GM12878 (cell line): ENCODE data around the gene S100A7. TPM values are rescaled to one million over a fixed set of nuclear protein-coding genes. Genes with fewer than 3 reads are reported as not detected.
"Not testable (repeated sequence)": the region's sequence is repeated elsewhere in the genome, so short reads cannot be mapped to it uniquely, and the experiment has no call there.

Experiments
- ATAC-seq: fragments of 200-7000 bp; cut with Tn5 transposase; 3 replicates; pipeline ENCODE4 v1.9.1; 2020; ENCODE audit warnings: mild to moderate bottlenecking, moderate library complexity
- BruUV-seq: library from RNA; stranded (reverse); fragments of 400-500 nt; replicated peaks from 2 replicates; lab custom pipeline; 2021; lab: Mats Ljungman, UMichigan
- CTCF ChIA-PET: fragments of 300-600 bp; sonication (Branson Sonifier 250); formaldehyde crosslinking; extraction: SDS; loops from one replicate; lab custom pipeline; 2021; ENCODE audit warnings: inconsistent platforms; lab: Yijun Ruan, JAX
- POLR2A ChIA-PET: fragments of 350-600 bp; formaldehyde crosslinking; extraction: SDS; loops from one replicate; lab custom pipeline; 2021; ENCODE audit warnings: inconsistent platforms; lab: Charles Lee
- RAD21 ChIA-PET: fragments of 300-600 bp; sonication (Branson Sonifier 250); formaldehyde crosslinking; loops from one replicate; lab custom pipeline; 2023; ENCODE audit warnings: antibody characterized with exemption; ENCODE audit not compliant: unreplicated experiment; lab: Charles Lee
- SMC1A ChIA-PET: fragments of 300-600 bp; sonication (Branson Sonifier 250); formaldehyde crosslinking; loops from one replicate; lab custom pipeline; 2023; ENCODE audit not compliant: unreplicated experiment, uncharacterized antibody; lab: Charles Lee
- DNase-seq: peaks from one replicate; pipeline ENCODE4 v3.0.0-alpha.2; 2011; ENCODE audit warnings: low read depth, low spot score
- FAIRE-seq: peaks from 3 replicates; lab custom pipeline; 2011; peaks lifted over from hg19 to GRCh38; lab: Jason Lieb, UNC
- H2AFZ ChIP-seq: 2 replicates; pipeline ENCODE4 v1.6.0; 2011; ENCODE audit warnings: low read depth, low read length, control low read depth; ENCODE audit not compliant: control insufficient read depth
- H3K27ac ChIP-seq: 2 replicates; pipeline ENCODE4 v1.5.1; 2011; ENCODE audit warnings: control low read depth; ENCODE audit not compliant: control insufficient read depth, insufficient read depth
- H3K27me3 ChIP-seq, 2 experiments: replicated peaks in 1 of 2; 2 replicates each; pipeline versions ENCODE4 v1.6.0 to v1.6.1; 2011; ENCODE audit warnings: low read length in 1 of 2; ENCODE audit not compliant: control insufficient read depth in 2 of 2, insufficient read depth in 2 of 2
- H3K36me3 ChIP-seq, 2 experiments: 2 replicates each; pipeline ENCODE4 v1.5.1; 2011; ENCODE audit warnings: low read length in 1 of 2; ENCODE audit not compliant: control insufficient read depth in 2 of 2, insufficient read depth in 2 of 2
- H3K4me1 ChIP-seq: 2 replicates; pipeline ENCODE4 v1.6.1; 2011; ENCODE audit warnings: mild to moderate bottlenecking, low read length, moderate library complexity, mixed read lengths; ENCODE audit not compliant: control insufficient read depth, insufficient read depth
- H3K4me2 ChIP-seq: 2 replicates; pipeline ENCODE4 v1.6.0; 2011; ENCODE audit warnings: control low read depth; ENCODE audit not compliant: control insufficient read depth, insufficient read depth
- H3K4me3 ChIP-seq: fragments of 200-600 bp; sonication (generic); 2 replicates; pipeline ENCODE4 v1.5.1; 2016
- H3K79me2 ChIP-seq: 2 replicates; pipeline ENCODE4 v1.6.0; 2011; ENCODE audit warnings: low read length; ENCODE audit not compliant: control insufficient read depth, insufficient read depth
- H3K9ac ChIP-seq: 2 replicates; pipeline ENCODE4 v1.8.0; 2011; ENCODE audit warnings: low read length, control low read depth, mixed read lengths; ENCODE audit not compliant: control insufficient read depth, insufficient read depth
- H3K9me3 ChIP-seq: replicated peaks from 3 replicates; pipeline ENCODE4 v1.5.1; 2011; ENCODE audit warnings: mild to moderate bottlenecking, low read length; ENCODE audit not compliant: control insufficient read depth, insufficient read depth
- H4K20me1 ChIP-seq: 2 replicates; pipeline ENCODE4 v1.6.0; 2011; ENCODE audit not compliant: control insufficient read depth, insufficient read depth
- CREB1 ChIP-seq: IDR thresholded peaks from 2 replicates; pipeline ENCODE4 v1.6.1; 2012; ENCODE audit warnings: low read depth, mild to moderate bottlenecking, inconsistent platforms
- EZH2 ChIP-seq: IDR thresholded peaks from 2 replicates; pipeline ENCODE4 v1.6.1; 2012; ENCODE audit warnings: low read depth, mild to moderate bottlenecking, control low read depth, inconsistent platforms, low read length, borderline replicate concordance; ENCODE audit not compliant: control insufficient read depth
- NR2C1 ChIP-seq: fragments of 450-650 bp; IDR thresholded peaks from 2 replicates; pipeline ENCODE4 v1.6.1; 2017; ENCODE audit warnings: antibody characterized with exemption, mild to moderate bottlenecking, moderate library complexity
- NR2F1 ChIP-seq: fragments of 450-650 bp; conservative IDR thresholded peaks from 2 replicates; pipeline ENCODE4 v1.6.1; 2017; ENCODE audit warnings: mild to moderate bottlenecking
- RB1 ChIP-seq: fragments of 450-650 bp; formaldehyde crosslinking; IDR thresholded peaks from 2 replicates; pipeline ENCODE4 v1.6.1; 2017; ENCODE audit warnings: mild to moderate bottlenecking, borderline replicate concordance
- SPI1 ChIP-seq: IDR thresholded peaks from 2 replicates; pipeline ENCODE4 v1.6.1; 2011; ENCODE audit warnings: low read depth, mild to moderate bottlenecking, low read length, moderate library complexity, borderline replicate concordance; ENCODE audit not compliant: insufficient read depth
- ZNF217 ChIP-seq: fragments of 450-650 bp; IDR thresholded peaks from 2 replicates; pipeline ENCODE4 v1.6.1; 2017; ENCODE audit warnings: antibody characterized with exemption, mild to moderate bottlenecking
- WGBS: methylation state at CpG from one replicate; pipeline ENCODE4 v1.1.6; 2016; ENCODE audit warnings: low lambda C conversion rate; ENCODE audit not compliant: insufficient replicate concordance, insufficient coverage; ENCODE audit errors: missing lambda C conversion rate; 5-methylcytosine and 5-hydroxymethylcytosine counted together
- in situ Hi-C: fragments of 300-500 bp; cut with MboI; formaldehyde crosslinking; loops from 9 replicates; pipeline ENCODE4 v1.14.3; 2018; ENCODE audit warnings: mixed read lengths
- intact Hi-C: fragments of 100-400 bp; cut with micrococcal nuclease; formaldehyde crosslinking; loops from one replicate; pipeline ENCODE4 v1.14.2; 2022; ENCODE audit not compliant: unreplicated experiment
- polyA plus RNA-seq, 11 experiments: library from polyadenylated mRNA; depleted of rRNA in 4 of 11; unstranded in 6 of 11; stranded (reverse) in 5 of 11; fragments of >200 nt; fragmentation: Nextera tagmentation in 4 of 11; fragmentation: Illumina TruSeq in 1 of 11; extraction: Ambion mirVana in 4 of 11; extraction: Trizol in 1 of 11; gene quantifications; 1 replicate in 1 of 11; 2 replicates in 10 of 11; pipeline versions ENCODE4 v1.2.1 to v1.2.3, GENCODE V29; 2011 to 2016; ENCODE audit warnings: inconsistent platforms in 2 of 11, missing spikeins in 2 of 11, low read depth in 1 of 11
- total RNA-seq, 4 experiments: library from RNA; depleted of rRNA in 3 of 4; stranded (reverse); fragments of >200 nt in 3 of 4; fragmentation: Illumina TruSeq in 1 of 4; extraction: Trizol in 1 of 4; gene quantifications; 2 replicates each; pipeline versions ENCODE4 v1.2.1 to v1.2.3, GENCODE V29; 2013 to 2021
- TF ChIP-seq, protein P1 (sequence below): fragments of 450-650 bp; IDR thresholded peaks from 2 replicates; pipeline ENCODE4 v1.6.1; 2017; ENCODE audit warnings: mild to moderate bottlenecking, moderate library complexity

Gene S100A7
- total and polyA plus RNA-seq, 10 of the 15 experiments (the other 5 are each of a cell fraction or from before 2014, with no cell fraction given): not detected

DNA sequence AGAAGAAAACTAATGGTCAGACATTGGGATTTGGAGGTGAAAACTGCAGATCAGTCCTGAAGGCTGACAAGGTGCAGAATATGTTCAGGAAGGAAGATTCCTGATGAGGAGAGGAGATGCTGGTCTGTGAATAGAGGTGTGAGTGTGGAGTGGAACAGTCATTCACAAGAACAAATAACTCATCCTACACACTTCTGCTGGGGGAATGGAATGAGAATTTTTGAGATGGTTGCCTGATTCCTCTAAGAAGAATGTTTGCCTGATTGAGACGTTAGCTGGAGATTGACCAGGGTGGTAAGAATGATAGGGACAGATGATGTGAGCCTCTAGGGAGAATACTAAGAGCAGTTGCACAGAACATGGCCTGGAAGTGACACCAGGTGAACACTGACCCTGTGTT, 4.1 kb downstream of the S100A7 start:
- SMC1A ChIA-PET: no interaction called here
- Histone ChIP-seq H3K4me2 (no peak overlapping the region), H3K36me3 (no peaks in the 10 kb centered on the region)
- DNase-seq: no peak
- intact Hi-C loops: no loop called here
- TF ChIP-seq CREB1 (no peak), NR2F1 (no peak), NR2C1 (no peak), ZNF217 (no peak), RB1 (no peak), SPI1 (no peak), EZH2 (no peak)
- TF ChIP-seq, protein P1, sequence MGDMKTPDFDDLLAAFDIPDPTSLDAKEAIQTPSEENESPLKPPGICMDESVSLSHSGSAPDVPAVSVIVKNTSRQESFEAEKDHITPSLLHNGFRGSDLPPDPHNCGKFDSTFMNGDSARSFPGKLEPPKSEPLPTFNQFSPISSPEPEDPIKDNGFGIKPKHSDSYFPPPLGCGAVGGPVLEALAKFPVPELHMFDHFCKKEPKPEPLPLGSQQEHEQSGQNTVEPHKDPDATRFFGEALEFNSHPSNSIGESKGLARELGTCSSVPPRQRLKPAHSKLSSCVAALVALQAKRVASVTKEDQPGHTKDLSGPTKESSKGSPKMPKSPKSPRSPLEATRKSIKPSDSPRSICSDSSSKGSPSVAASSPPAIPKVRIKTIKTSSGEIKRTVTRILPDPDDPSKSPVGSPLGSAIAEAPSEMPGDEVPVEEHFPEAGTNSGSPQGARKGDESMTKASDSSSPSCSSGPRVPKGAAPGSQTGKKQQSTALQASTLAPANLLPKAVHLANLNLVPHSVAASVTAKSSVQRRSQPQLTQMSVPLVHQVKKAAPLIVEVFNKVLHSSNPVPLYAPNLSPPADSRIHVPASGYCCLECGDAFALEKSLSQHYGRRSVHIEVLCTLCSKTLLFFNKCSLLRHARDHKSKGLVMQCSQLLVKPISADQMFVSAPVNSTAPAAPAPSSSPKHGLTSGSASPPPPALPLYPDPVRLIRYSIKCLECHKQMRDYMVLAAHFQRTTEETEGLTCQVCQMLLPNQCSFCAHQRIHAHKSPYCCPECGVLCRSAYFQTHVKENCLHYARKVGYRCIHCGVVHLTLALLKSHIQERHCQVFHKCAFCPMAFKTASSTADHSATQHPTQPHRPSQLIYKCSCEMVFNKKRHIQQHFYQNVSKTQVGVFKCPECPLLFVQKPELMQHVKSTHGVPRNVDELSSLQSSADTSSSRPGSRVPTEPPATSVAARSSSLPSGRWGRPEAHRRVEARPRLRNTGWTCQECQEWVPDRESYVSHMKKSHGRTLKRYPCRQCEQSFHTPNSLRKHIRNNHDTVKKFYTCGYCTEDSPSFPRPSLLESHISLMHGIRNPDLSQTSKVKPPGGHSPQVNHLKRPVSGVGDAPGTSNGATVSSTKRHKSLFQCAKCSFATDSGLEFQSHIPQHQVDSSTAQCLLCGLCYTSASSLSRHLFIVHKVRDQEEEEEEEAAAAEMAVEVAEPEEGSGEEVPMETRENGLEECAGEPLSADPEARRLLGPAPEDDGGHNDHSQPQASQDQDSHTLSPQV: no peak
- TF ChIP-seq, all 136 proteins: peak for 0
- H3K4me1 ChIP-seq: no peaks in the 10 kb centered on the region
- no peaks in the 10 kb centered on the region for H3K9me3 ChIP-seq
- ChIA-PET CTCF (no interaction called here), RAD21 (no interaction called here), POLR2A (no interaction called here)
- no peak overlapping the region for H3K27ac ChIP-seq
- no peak overlapping the region for H3K9ac ChIP-seq
- in situ Hi-C loops: no loop called here
- no peaks in the 10 kb centered on the region for H4K20me1 ChIP-seq
- peaks cover 0 to 1% of the 10 kb centered on the region in 2 experiments; a peak in 1 of 4 replicates for H3K27me3 ChIP-seq
- H3K4me3 ChIP-seq: no peak overlapping the region
- BruUV-seq: no TSS peak
- FAIRE-seq (no peak), ATAC-seq (no peak)
- 0% methylated on average over 1 of the region's 1 CpG for WGBS
- H2AFZ ChIP-seq: no peak overlapping the region
- no peaks in the 10 kb centered on the region for H3K79me2 ChIP-seq

DNA sequence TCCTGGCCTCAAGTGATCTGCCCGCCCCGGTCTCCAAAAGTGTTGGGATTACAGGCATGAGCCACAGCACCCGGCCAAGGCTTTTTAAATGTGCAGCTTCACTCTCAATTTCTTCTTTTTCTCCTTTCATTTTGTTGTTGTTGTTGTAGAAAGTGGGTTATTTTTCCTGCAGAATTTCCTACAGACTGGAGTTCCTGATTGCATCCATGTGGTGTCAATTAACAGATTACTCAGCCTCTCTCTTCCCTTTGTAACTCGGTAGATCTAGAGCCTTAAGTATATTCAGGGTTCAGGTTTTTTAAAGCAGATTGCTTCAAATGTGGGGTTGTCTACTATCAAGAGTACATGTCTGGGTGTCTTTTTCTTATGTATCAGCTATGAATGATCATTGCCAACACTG, 11.6 kb downstream of the S100A7 start:
- DNase-seq, H4K20me1 ChIP-seq, in situ Hi-C loops, H3K36me3 ChIP-seq, intact Hi-C loops, H3K4me1 ChIP-seq, H3K4me3 ChIP-seq, H3K27me3 ChIP-seq, H3K79me2 ChIP-seq, RAD21 ChIA-PET, CTCF ChIA-PET, BruUV-seq, FAIRE-seq, ATAC-seq, H3K27ac ChIP-seq, H3K4me2 ChIP-seq, H3K9me3 ChIP-seq, POLR2A ChIA-PET, H2AFZ ChIP-seq, SMC1A ChIA-PET, H3K9ac ChIP-seq: not testable (repeated sequence)
- 60% methylated on average over 4 of the region's 4 CpGs for WGBS
